Measurements from ENCODE around the gene IL1RAPL1.

DNA sequence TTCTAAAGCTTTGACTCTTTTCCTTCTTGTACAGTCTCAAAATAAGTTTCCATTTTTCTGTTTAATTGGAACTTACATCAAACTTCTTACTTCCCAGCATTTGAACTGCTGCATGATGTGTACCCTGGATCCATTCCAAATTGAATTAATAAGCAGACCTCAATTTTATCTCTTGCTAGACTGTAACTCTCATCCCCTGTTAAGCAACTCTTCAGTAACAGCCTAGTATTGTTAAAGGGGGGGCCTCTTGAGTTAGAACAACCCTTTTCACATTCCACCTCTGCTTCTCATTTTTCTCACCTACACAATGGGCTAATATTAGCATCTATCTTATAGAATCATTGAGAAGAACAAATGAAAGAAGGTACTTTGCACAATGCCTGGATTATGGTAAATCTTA lies 169.4 kb downstream of the IL1RAPL1 start:
- TF ChIP-seq, protein P1, sequence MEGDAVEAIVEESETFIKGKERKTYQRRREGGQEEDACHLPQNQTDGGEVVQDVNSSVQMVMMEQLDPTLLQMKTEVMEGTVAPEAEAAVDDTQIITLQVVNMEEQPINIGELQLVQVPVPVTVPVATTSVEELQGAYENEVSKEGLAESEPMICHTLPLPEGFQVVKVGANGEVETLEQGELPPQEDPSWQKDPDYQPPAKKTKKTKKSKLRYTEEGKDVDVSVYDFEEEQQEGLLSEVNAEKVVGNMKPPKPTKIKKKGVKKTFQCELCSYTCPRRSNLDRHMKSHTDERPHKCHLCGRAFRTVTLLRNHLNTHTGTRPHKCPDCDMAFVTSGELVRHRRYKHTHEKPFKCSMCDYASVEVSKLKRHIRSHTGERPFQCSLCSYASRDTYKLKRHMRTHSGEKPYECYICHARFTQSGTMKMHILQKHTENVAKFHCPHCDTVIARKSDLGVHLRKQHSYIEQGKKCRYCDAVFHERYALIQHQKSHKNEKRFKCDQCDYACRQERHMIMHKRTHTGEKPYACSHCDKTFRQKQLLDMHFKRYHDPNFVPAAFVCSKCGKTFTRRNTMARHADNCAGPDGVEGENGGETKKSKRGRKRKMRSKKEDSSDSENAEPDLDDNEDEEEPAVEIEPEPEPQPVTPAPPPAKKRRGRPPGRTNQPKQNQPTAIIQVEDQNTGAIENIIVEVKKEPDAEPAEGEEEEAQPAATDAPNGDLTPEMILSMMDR (IDR thresholded peaks at IDR 0.05), result no peak
- no peak for TF ChIP-seq POLR2AphosphoS5 (IDR thresholded peaks at IDR 0.05)
- no peak for TF ChIP-seq POLR2A (IDR thresholded peaks at IDR 0.05)

Data from breast epithelium (tissue), 3 donors.